IMR-90 (cell line): ENCODE measurements around the gene MFSD6. TPM values are rescaled to one million over a fixed set of nuclear protein-coding genes. Genes with fewer than 3 reads are reported as not detected.

Experiments used
- ATAC-seq: fragments of 200-7000 bp; cut with Tn5 transposase; 2 replicates; pipeline ENCODE4 v1.9.1; 2020; ENCODE audit warnings: low read depth, mild to moderate bottlenecking, moderate library complexity
- BruUV-seq: library from RNA; stranded (reverse); fragments of 400-500 nt; replicated peaks from 2 replicates; lab custom pipeline; 2021; lab: Mats Ljungman, UMichigan
- CTCF ChIA-PET: fragments of 300-600 bp; formaldehyde crosslinking; extraction: SDS; loops from one replicate; lab custom pipeline; 2021; ENCODE audit warnings: antibody characterized with exemption; lab: Yijun Ruan, JAX
- POLR2A ChIA-PET: fragments of 300-600 bp; sonication (Branson Sonifier 250); formaldehyde crosslinking; loops from one replicate; lab custom pipeline; 2022; ENCODE audit warnings: antibody characterized with exemption; ENCODE audit not compliant: unreplicated experiment; lab: Charles Lee
- DNase-seq: peaks from one replicate; pipeline ENCODE4 v3.0.0; 2013
- H2AFZ ChIP-seq: replicated peaks from 2 replicates; pipeline ENCODE3; 2013; ENCODE audit warnings: low read length, mild to moderate bottlenecking; ENCODE audit not compliant: poor library complexity
- H2AK5ac ChIP-seq: 2 replicates; pipeline ENCODE4 v1.6.1; 2013; ENCODE audit warnings: low read depth, low read length, inconsistent platforms
- H2AK9ac ChIP-seq: replicated peaks from 2 replicates; pipeline ENCODE3; 2013; ENCODE audit warnings: mild to moderate bottlenecking, low read depth, low read length, moderate library complexity; ENCODE audit not compliant: poor library complexity
- H2BK120ac ChIP-seq: 2 replicates; pipeline ENCODE4 v1.6.1; 2013; ENCODE audit warnings: low read depth, low read length, inconsistent platforms
- H2BK15ac ChIP-seq: 3 replicates; pipeline ENCODE4 v1.6.1; 2013; ENCODE audit warnings: low read depth, low read length, inconsistent platforms
- H2BK20ac ChIP-seq: 2 replicates; pipeline ENCODE4 v1.6.1; 2013; ENCODE audit warnings: low read depth, mild to moderate bottlenecking, inconsistent platforms, low read length, moderate library complexity
- H2BK5ac ChIP-seq: 2 replicates; pipeline ENCODE4 v1.6.1; 2013; ENCODE audit warnings: mild to moderate bottlenecking, low read depth, low read length, inconsistent platforms; ENCODE audit not compliant: poor library complexity, severe bottlenecking
- H3K14ac ChIP-seq: replicated peaks from 2 replicates; pipeline ENCODE4 v1.6.1; 2013; ENCODE audit warnings: low read depth, low read length, inconsistent platforms
- H3K18ac ChIP-seq: 2 replicates; pipeline ENCODE4 v1.6.1; 2013; ENCODE audit warnings: low read depth, low read length, control low read depth
- H3K23ac ChIP-seq: 2 replicates; pipeline ENCODE4 v1.6.1; 2013; ENCODE audit warnings: low read depth, low read length, inconsistent platforms
- H3K27ac ChIP-seq: 2 replicates; pipeline ENCODE4 v1.5.1; 2013; ENCODE audit warnings: mild to moderate bottlenecking, control low read depth, low read length; ENCODE audit not compliant: insufficient read depth
- H3K27me3 ChIP-seq: 2 replicates; pipeline ENCODE4 v1.6.1; 2013; ENCODE audit warnings: low read length; ENCODE audit not compliant: control insufficient read depth, insufficient read depth
- H3K36me3 ChIP-seq: 2 replicates; pipeline ENCODE4 v1.6.1; 2013; ENCODE audit warnings: low read length, mixed read lengths; ENCODE audit not compliant: control insufficient read depth, insufficient read depth
- H3K4ac ChIP-seq: 2 replicates; pipeline ENCODE4 v1.6.1; 2013; ENCODE audit warnings: low read depth, low read length, inconsistent platforms
- H3K4me1 ChIP-seq: 2 replicates; pipeline ENCODE4 v1.6.1; 2013; ENCODE audit warnings: low read length, mixed read lengths; ENCODE audit not compliant: control insufficient read depth, insufficient read depth
- H3K4me2 ChIP-seq: 2 replicates; pipeline ENCODE4 v1.6.1; 2013; ENCODE audit warnings: low read depth, mild to moderate bottlenecking, control low read depth, low read length, moderate library complexity
- H3K4me3 ChIP-seq: 2 replicates; pipeline ENCODE4 v1.5.1; 2013; ENCODE audit warnings: low read depth, mild to moderate bottlenecking, control low read depth, low read length, moderate library complexity; ENCODE audit not compliant: insufficient read depth
- H3K56ac ChIP-seq: 2 replicates; pipeline ENCODE4 v1.6.1; 2013; ENCODE audit warnings: low read length, inconsistent platforms; ENCODE audit not compliant: insufficient read depth; ENCODE audit errors: extremely low read depth
- H3K79me1 ChIP-seq, 2 experiments: 2 replicates each; pipeline ENCODE4 v1.6.1; 2013; ENCODE audit warnings: low read length in 2 of 2, inconsistent platforms in 1 of 2, low read depth in 1 of 2
- H3K9ac ChIP-seq: 2 replicates; pipeline ENCODE4 v1.6.1; 2013; ENCODE audit warnings: low read depth, low read length, control low read depth
- H3K9me1 ChIP-seq: 2 replicates; pipeline ENCODE4 v1.6.1; 2013; ENCODE audit warnings: low read length, inconsistent platforms; ENCODE audit not compliant: insufficient read depth
- H3K9me3 ChIP-seq: 2 replicates; pipeline ENCODE4 v1.6.1; 2013; ENCODE audit warnings: low read length; ENCODE audit not compliant: control insufficient read depth, insufficient read depth
- H4K20me1 ChIP-seq: 2 replicates; pipeline ENCODE4 v1.6.1; 2013; ENCODE audit warnings: low read length, inconsistent platforms; ENCODE audit not compliant: insufficient read depth
- H4K5ac ChIP-seq: 2 replicates; pipeline ENCODE4 v1.6.1; 2013; ENCODE audit warnings: mild to moderate bottlenecking, low read depth, low read length, control low read depth
- H4K8ac ChIP-seq, 2 experiments: 2 replicates each; pipeline ENCODE4 v1.6.1; 2013; ENCODE audit warnings: low read depth in 2 of 2, low read length in 2 of 2, control low read depth in 1 of 2, inconsistent platforms in 1 of 2
- H4K91ac ChIP-seq: 2 replicates; pipeline ENCODE4 v1.6.1; 2013; ENCODE audit warnings: low read depth, low read length, inconsistent platforms; ENCODE audit not compliant: insufficient read depth
- BHLHE40 ChIP-seq: fragments of 150-350 bp; IDR thresholded peaks from 2 replicates; pipeline ENCODE4 v1.6.1; 2016; ENCODE audit warnings: mild to moderate bottlenecking, low read depth, low read length
- CEBPB ChIP-seq: IDR thresholded peaks from 2 replicates; pipeline ENCODE4 v1.6.1; 2012; ENCODE audit warnings: low read depth, low read length, improper control_type of control experiment
- CHD1 ChIP-seq: IDR thresholded peaks from 2 replicates; pipeline ENCODE4 v1.6.1; 2012; ENCODE audit warnings: low read depth, low read length, improper control_type of control experiment
- ELK1 ChIP-seq: fragments of 150-350 bp; IDR thresholded peaks from 2 replicates; pipeline ENCODE4 v1.6.1; 2016; ENCODE audit warnings: low read depth, mild to moderate bottlenecking, low read length, moderate library complexity, borderline replicate concordance
- FOS ChIP-seq: fragments of 150-350 bp; IDR thresholded peaks from 2 replicates; pipeline ENCODE4 v1.6.1; 2016; ENCODE audit warnings: low read depth, low read length
- MAFK ChIP-seq: IDR thresholded peaks from 2 replicates; pipeline ENCODE4 v1.6.1; 2012; ENCODE audit warnings: low read depth, low read length, improper control_type of control experiment
- MAZ ChIP-seq: IDR thresholded peaks from 2 replicates; pipeline ENCODE4 v1.6.1; 2012; ENCODE audit warnings: low read depth, mild to moderate bottlenecking, low read length, improper control_type of control experiment, moderate library complexity, borderline replicate concordance
- MXI1 ChIP-seq: IDR thresholded peaks from 2 replicates; pipeline ENCODE4 v1.6.1; 2012; ENCODE audit warnings: low read depth, mild to moderate bottlenecking, low read length, moderate library complexity, borderline replicate concordance
- NFE2L2 ChIP-seq: fragments of 150-350 bp; IDR thresholded peaks from 2 replicates; pipeline ENCODE4 v1.6.1; 2016; ENCODE audit warnings: low read depth, mild to moderate bottlenecking, low read length
- POLR2A ChIP-seq: IDR thresholded peaks from 2 replicates; pipeline ENCODE4 v1.6.1; 2012; ENCODE audit warnings: mild to moderate bottlenecking, low read depth, low read length
- RAD21 ChIP-seq: IDR thresholded peaks from 2 replicates; pipeline ENCODE4 v1.6.1; 2012; ENCODE audit warnings: low read length, improper control_type of control experiment
- RCOR1 ChIP-seq: IDR thresholded peaks from 2 replicates; pipeline ENCODE4 v1.6.1; 2012; ENCODE audit warnings: mild to moderate bottlenecking, low read length, improper control_type of control experiment; ENCODE audit not compliant: insufficient replicate concordance
- RFX5 ChIP-seq: IDR thresholded peaks from 2 replicates; pipeline ENCODE4 v1.8.0; 2012; ENCODE audit warnings: low read depth, mild to moderate bottlenecking, low read length, moderate library complexity
- SMC3 ChIP-seq: fragments of 150-350 bp; IDR thresholded peaks from 2 replicates; pipeline ENCODE4 v1.6.1; 2016; ENCODE audit warnings: low read depth, mild to moderate bottlenecking, antibody characterized with exemption, low read length, moderate library complexity
- USF2 ChIP-seq: fragments of 150-350 bp; IDR thresholded peaks from 2 replicates; pipeline ENCODE4 v1.6.1; 2017; ENCODE audit warnings: mild to moderate bottlenecking, antibody characterized with exemption, low read length, low read depth
- WGBS, 2 experiments: methylation state at CpG; one replicate each; pipeline versions ENCODE4 v1.1.5 to v1.1.7; 2013; ENCODE audit warnings: missing lambda C conversion rate in 2 of 2; ENCODE audit not compliant: insufficient read length in 1 of 2; ENCODE audit errors: extremely low coverage in 2 of 2; 5-methylcytosine and 5-hydroxymethylcytosine counted together
- dilution Hi-C: fragments of 300-500 bp; cut with HindIII; formaldehyde crosslinking; loops from one replicate; pipeline ENCODE4 v1.14.3; 2018; ENCODE audit warnings: low sequenced_read_pairs; ENCODE audit not compliant: unreplicated experiment
- in situ Hi-C: fragments of 300-500 bp; cut with MboI; formaldehyde crosslinking; loops from 3 replicates; pipeline ENCODE4 v1.14.3; 2019; ENCODE audit warnings: low sequenced_read_pairs, inconsistent platforms, mixed read lengths
- intact Hi-C: fragments of 100-400 bp; cut with micrococcal nuclease; formaldehyde crosslinking; loops from 2 replicates; pipeline ENCODE4 v1.10.0; 2022
- polyA plus RNA-seq, 3 experiments: library from polyadenylated mRNA; depleted of rRNA; stranded (reverse); fragments of >200 nt; gene quantifications; 2 replicates each; pipeline ENCODE4 v1.2.3, GENCODE V29; 2012; ENCODE audit warnings: low replicate concordance in 1 of 3
- total RNA-seq: library from RNA; depleted of rRNA; stranded (reverse); fragments of >200 nt; gene quantifications from 2 replicates; pipeline ENCODE4 v1.2.3, GENCODE V29; 2012
- TF ChIP-seq, protein P1 (sequence below): conservative IDR thresholded peaks from 2 replicates; pipeline ENCODE4 v1.5.1; 2012; ENCODE audit warnings: mild to moderate bottlenecking, low read depth, low read length, improper control_type of control experiment

MFSD6 gene
- total and polyA plus RNA-seq, 2 of the 4 experiments (the other 2 are of a cell fraction), result 4.2 to 7.7 TPM

GRCh38 chr2:190506666-190507065 lies 98.5 kb downstream of the MFSD6 start:
- Histone ChIP-seq H3K27ac (no peak overlapping the region), H2BK120ac (no peak overlapping the region), H3K23ac (no peak overlapping the region), H3K4ac (no peak overlapping the region), H2BK20ac (no peak overlapping the region), H2AFZ (no peak overlapping the region), H3K56ac (no peak overlapping the region), H3K14ac (no peak overlapping the region), H4K5ac (no peak overlapping the region), H3K9me1 (peaks cover 9% of the 10 kb centered on the region), H4K8ac (no peak overlapping the region), H3K9me3 (no peaks in the 10 kb centered on the region), H3K4me2 (no peak overlapping the region), H4K20me1 (no peaks in the 10 kb centered on the region), H2BK5ac (no peak overlapping the region), H3K4me3 (no peak overlapping the region), H3K27me3 (no peaks in the 10 kb centered on the region), H2AK9ac (no peak overlapping the region), H3K18ac (no peak overlapping the region), H4K91ac (no peak overlapping the region), H2BK15ac (no peak overlapping the region), H2AK5ac (no peak overlapping the region), H3K79me1 (0 out of 4 replicates have a peak, but pooled peaks cover 0 to 2% of the 10 kb centered on the region in 2 experiments), H3K9ac (no peak overlapping the region), H3K4me1 (peaks cover 10% of the 10 kb centered on the region), H3K36me3 (peaks cover 1% of the 10 kb centered on the region; the same call in 1 of the 2 replicates)
- BruUV-seq, result no TSS peak
- no CpG with 5 or more reads among the region's 2 CpGs for WGBS, 2 experiments
- DNase-seq, result no peak
- ChIA-PET CTCF (no interaction called here), POLR2A (no interaction called here)
- dilution Hi-C loops (no loop called here), intact Hi-C loops (no loop called here), in situ Hi-C loops (loop anchor here (5.0 to 10.0 kb wide), 2 partner anchors 92 to 414 kb away; no protein-coding TSS in a partner anchor)
- ATAC-seq, result no peak
- TF ChIP-seq MAZ, result no peak
- TF ChIP-seq POLR2A, result no peak
- TF ChIP-seq CEBPB, result no peak
- TF ChIP-seq, protein P1, sequence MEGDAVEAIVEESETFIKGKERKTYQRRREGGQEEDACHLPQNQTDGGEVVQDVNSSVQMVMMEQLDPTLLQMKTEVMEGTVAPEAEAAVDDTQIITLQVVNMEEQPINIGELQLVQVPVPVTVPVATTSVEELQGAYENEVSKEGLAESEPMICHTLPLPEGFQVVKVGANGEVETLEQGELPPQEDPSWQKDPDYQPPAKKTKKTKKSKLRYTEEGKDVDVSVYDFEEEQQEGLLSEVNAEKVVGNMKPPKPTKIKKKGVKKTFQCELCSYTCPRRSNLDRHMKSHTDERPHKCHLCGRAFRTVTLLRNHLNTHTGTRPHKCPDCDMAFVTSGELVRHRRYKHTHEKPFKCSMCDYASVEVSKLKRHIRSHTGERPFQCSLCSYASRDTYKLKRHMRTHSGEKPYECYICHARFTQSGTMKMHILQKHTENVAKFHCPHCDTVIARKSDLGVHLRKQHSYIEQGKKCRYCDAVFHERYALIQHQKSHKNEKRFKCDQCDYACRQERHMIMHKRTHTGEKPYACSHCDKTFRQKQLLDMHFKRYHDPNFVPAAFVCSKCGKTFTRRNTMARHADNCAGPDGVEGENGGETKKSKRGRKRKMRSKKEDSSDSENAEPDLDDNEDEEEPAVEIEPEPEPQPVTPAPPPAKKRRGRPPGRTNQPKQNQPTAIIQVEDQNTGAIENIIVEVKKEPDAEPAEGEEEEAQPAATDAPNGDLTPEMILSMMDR, result no peak
- TF ChIP-seq MXI1, result no peak
- no peak for TF ChIP-seq SMC3
- TF ChIP-seq ELK1, result no peak
- no peak for TF ChIP-seq CHD1
- no peak for TF ChIP-seq BHLHE40
- no peak for TF ChIP-seq RAD21
- no peak for TF ChIP-seq MAFK
- no peak for TF ChIP-seq NFE2L2
- no peak for TF ChIP-seq RFX5
- no peak for TF ChIP-seq RCOR1
- no peak for TF ChIP-seq FOS
- TF ChIP-seq USF2, result no peak
